ENCODE results near the gene ZNF800.

GRCh38 chr7:127379642-127380041 is 12.9 kb downstream of the ZNF800 start:
- TF ChIP-seq POLR2AphosphoS5 (IDR thresholded peaks at IDR 0.05; ENCODE audit: low read depth, low read length) = no peak
- TF ChIP-seq TAF1 (IDR thresholded peaks at IDR 0.05; ENCODE audit: borderline replicate concordance, low read depth, low read length) = no peak
- no peak for TF ChIP-seq POLR2A (IDR thresholded peaks at IDR 0.05; ENCODE audit: low read depth, low read length)
